ENCODE measurements around the gene CDK16. TPM values are rescaled to one million over a fixed set of nuclear protein-coding genes. Genes with fewer than 3 reads are reported as not detected.

Gene CDK16
- total and polyA plus RNA-seq, 10 donors = 18.4 to 75.3 (median 55.7) TPM

DNA sequence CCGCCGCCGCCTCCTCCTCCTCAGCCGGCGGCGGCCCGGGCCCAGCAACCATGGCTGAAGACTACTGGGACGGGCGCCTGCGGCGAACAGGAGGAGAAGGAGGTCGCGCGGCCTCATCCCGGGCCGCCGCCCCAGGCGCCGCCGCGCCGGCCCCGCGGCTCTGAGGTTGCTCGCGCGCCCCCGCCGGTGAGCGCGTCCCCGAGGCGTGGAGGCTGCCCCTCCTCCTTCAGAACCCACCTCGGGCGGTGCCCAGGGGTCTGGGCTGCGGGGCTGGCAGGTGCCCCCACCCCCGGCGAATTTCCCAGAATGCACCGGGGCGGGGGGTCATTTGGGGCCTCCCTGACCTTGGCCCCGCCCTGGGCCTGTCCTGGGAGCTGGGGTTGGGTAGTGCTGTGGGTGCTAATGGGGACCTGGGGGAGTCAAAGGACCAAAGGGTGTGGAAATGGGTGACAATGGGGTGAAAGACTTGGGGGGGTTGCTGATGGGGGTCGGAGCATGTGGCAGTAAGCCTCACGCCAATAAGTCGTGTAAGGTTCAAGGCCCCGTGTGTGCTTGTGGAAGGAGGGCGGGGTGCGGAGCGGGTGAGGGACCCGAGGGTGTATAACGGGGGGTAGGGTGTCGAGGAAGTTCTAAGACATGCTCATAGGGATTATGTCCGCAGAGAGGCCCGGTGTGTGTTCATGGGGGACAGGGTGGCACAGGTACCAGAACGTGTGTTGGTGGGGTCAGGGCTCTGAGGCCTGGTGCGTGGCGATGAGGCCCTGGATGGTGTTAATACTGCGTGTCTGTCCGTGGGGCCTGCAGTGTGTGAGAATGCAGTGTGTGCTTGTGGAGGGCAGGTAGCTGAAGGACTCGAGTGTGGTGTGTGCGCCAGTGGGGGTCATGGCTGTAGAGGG is 687 bp downstream of the CDK16 start:
- peak overlapping the region; percentile 95 to 99 (median 98) for H3K27ac ChIP-seq
- peak; percentile 93 for DNase-seq
- peak overlapping the region; percentile 54 to 96 (median 73) for H3K4me3 ChIP-seq
- no peaks in the 10 kb centered on the region for H3K9me3 ChIP-seq
- H3K27me3 ChIP-seq (replicated peaks in 1 of 7) = no peaks in the 10 kb centered on the region
- peaks cover 16 to 45% (median 31%) of the 10 kb centered on the region in 6 donors for H3K4me1 ChIP-seq
- peaks cover 0 to 42% (median 33%) of the 10 kb centered on the region in 6 donors for H3K36me3 ChIP-seq
- TF ChIP-seq, protein P1, sequence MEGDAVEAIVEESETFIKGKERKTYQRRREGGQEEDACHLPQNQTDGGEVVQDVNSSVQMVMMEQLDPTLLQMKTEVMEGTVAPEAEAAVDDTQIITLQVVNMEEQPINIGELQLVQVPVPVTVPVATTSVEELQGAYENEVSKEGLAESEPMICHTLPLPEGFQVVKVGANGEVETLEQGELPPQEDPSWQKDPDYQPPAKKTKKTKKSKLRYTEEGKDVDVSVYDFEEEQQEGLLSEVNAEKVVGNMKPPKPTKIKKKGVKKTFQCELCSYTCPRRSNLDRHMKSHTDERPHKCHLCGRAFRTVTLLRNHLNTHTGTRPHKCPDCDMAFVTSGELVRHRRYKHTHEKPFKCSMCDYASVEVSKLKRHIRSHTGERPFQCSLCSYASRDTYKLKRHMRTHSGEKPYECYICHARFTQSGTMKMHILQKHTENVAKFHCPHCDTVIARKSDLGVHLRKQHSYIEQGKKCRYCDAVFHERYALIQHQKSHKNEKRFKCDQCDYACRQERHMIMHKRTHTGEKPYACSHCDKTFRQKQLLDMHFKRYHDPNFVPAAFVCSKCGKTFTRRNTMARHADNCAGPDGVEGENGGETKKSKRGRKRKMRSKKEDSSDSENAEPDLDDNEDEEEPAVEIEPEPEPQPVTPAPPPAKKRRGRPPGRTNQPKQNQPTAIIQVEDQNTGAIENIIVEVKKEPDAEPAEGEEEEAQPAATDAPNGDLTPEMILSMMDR (IDR thresholded peaks at IDR 0.05 in 8 of 11, conservative IDR thresholded peaks at IDR 0.05 in 3 of 11) = no peak
- TF ChIP-seq POLR2AphosphoS5 (IDR thresholded peaks at IDR 0.05) (no peak), POLR2A (IDR thresholded peaks at IDR 0.05) (no peak)
- intact Hi-C loops (cut with DNase I; ENCODE audit: low total_unique reads) = no loop called here
- WGBS, 5 donors = 1 to 14% (median 5%) methylated on average over 12 to 60 of the region's 60 CpGs

DNA sequence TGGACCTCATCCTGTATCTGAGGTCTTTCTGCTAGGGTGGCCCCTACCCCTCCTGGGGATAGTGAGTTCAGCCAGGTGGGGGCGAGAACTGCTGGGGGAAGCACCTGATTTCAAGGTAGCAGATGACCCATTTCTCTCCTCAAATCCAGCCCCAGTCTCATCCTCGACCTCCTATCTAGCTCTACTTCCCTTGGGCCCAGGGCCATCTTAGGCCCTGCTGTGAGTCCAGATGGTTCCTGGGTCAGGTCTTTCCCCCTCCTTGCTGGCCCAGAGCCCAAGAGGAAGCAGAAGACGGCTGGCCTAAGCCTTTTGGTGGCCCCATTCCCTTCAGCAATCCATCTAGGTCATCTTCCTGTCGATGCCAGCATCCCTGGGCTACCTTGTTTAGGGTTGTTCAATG is 3.3 kb downstream of the CDK16 start:
- no peaks in the 10 kb centered on the region for H3K27me3 ChIP-seq (replicated peaks in 1 of 7)
- no peak overlapping the region for H3K27ac ChIP-seq
- H3K4me3 ChIP-seq = no peak overlapping the region
- peak; percentile 56 for DNase-seq
- WGBS, 5 donors = 47 to 74% (median 69%) methylated on average over 3 to 4 of the region's 4 CpGs
- H3K36me3 ChIP-seq = peaks cover 0 to 42% (median 37%) of the 10 kb centered on the region in 6 donors
- peaks cover 15 to 38% (median 26%) of the 10 kb centered on the region in 6 donors for H3K4me1 ChIP-seq
- intact Hi-C loops (cut with DNase I; ENCODE audit: low total_unique reads) = no loop called here
- TF ChIP-seq POLR2AphosphoS5 (IDR thresholded peaks at IDR 0.05) = no peak
- TF ChIP-seq, protein P1 (IDR thresholded peaks at IDR 0.05 in 8 of 11, conservative IDR thresholded peaks at IDR 0.05 in 3 of 11) = no peak
- TF ChIP-seq POLR2A (IDR thresholded peaks at IDR 0.05) = no peak
- H3K9me3 ChIP-seq = no peaks in the 10 kb centered on the region

DNA sequence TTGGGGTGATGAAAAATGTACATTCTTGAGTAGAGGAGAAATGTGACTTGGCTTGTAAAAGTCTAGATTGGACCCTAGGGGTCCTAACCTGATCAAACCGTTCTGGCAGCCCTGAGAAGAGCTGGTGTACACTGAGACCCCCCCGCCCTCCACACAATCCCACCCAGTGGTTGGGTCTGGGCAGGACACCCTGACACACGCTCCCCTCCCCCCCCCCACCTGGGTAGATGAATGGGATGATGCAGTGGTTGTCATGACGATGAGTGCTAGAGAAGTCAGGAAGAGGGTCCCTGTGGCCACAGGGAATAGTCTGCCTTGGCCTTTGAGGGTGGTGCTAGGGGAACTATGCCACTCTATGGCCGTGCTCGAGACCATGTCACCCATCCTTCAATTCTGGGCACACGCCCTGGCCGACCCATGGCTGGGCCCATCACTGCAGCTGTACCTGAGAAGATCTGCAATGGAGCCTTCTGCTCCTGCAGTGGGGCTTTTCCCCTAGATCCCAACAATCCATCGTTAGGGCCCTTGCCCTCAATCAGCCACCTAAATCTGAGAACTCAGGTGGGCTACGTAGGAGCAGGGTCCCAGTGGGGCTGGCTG is 4.4 kb downstream of the CDK16 start:
- peak; percentile 66 for DNase-seq
- Histone ChIP-seq H3K36me3 (peaks cover 0 to 53% (median 47%) of the 10 kb centered on the region in 6 donors), H3K27ac (no peak overlapping the region), H3K4me1 (peaks cover 11 to 31% (median 19%) of the 10 kb centered on the region in 6 donors), H3K4me3 (no peak overlapping the region), H3K27me3 (replicated peaks in 1 of 7) (no peaks in the 10 kb centered on the region), H3K9me3 (no peaks in the 10 kb centered on the region)
- TF ChIP-seq POLR2A (IDR thresholded peaks at IDR 0.05) (no peak), POLR2AphosphoS5 (IDR thresholded peaks at IDR 0.05) (no peak)
- TF ChIP-seq, protein P1 (IDR thresholded peaks at IDR 0.05 in 8 of 11, conservative IDR thresholded peaks at IDR 0.05 in 3 of 11) = no peak
- 81 to 100% (median 92%) methylated on average over 4 to 10 of the region's 10 CpGs for WGBS, 5 donors
- intact Hi-C loops (cut with DNase I; ENCODE audit: low total_unique reads) = no loop called here
